ENCODE data around the gene CDC42BPA. TPM values are rescaled to one million over a fixed set of nuclear protein-coding genes. Genes with fewer than 3 reads are reported as not detected.

Gene CDC42BPA
- polyA plus RNA-seq, 1 of the 3 experiments (the other 2 are of a cell fraction), result 6.8 TPM

- Histone ChIP-seq H3K27ac (ENCODE audit: low read depth in 2 of 2, low read length in 1 of 2) (no peak overlapping the region; a peak in 1 of 4 replicates), H3F3A (replicated peaks; ENCODE audit: insufficient read depth) (no peaks in the 10 kb centered on the region), H3K9ac (no peak overlapping the region), H3K4me2 (no peak overlapping the region), H3K27me3 (ENCODE audit: insufficient read depth) (no peaks in the 10 kb centered on the region), H3K9me3 (no peaks in the 10 kb centered on the region), H2AFZ (ENCODE audit: low read depth) (no peak overlapping the region), H3K4me1 (ENCODE audit: control insufficient read depth in 1 of 2, insufficient read depth in 2 of 2, low read depth in 1 of 2, low read length in 1 of 2) (peaks cover 0 to 10% of the 10 kb centered on the region in 2 experiments; a peak in 2 of 4 replicates), H3K9me2 (no peaks in the 10 kb centered on the region), H3K79me2 (ENCODE audit: insufficient read depth) (no peaks in the 10 kb centered on the region), H4K20me1 (ENCODE audit: insufficient read depth) (no peaks in the 10 kb centered on the region), H3K36me3 (replicated peaks in 1 of 2; ENCODE audit: control insufficient read depth in 1 of 2, insufficient read depth in 2 of 2, low read length in 1 of 2) (peaks cover 15 to 34% of the 10 kb centered on the region in 2 experiments), H3K4me3 (ENCODE audit: low read depth in 2 of 2, low read length in 1 of 2) (no peak overlapping the region)
- DNase-seq, result peak; percentile 54
- ChIA-PET CTCF (no interaction called here), POLR2A (interaction anchor here (1.2 kb wide), 1 partner anchor 325 kb away, joined by 3 read pairs; no protein-coding TSS in a partner anchor)
- WGBS (ENCODE audit: low lambda C conversion rate), result 88% methylated on average over 21 of the region's 22 CpGs
- TF ChIP-seq YY1 (IDR thresholded peaks at IDR 0.05; ENCODE audit: low read depth) (no peak), GATA2 (CRISPR knock-in tag; IDR thresholded peaks at IDR 0.05) (peak; percentile 21; the same call in 1 of the 2 replicates), MXI1 (IDR thresholded peaks at IDR 0.05; ENCODE audit: low read depth, low read length) (no peak), USF2 (IDR thresholded peaks at IDR 0.05; ENCODE audit: borderline replicate concordance, low read depth, low read length) (no peak), NFIC (IDR thresholded peaks at IDR 0.05; ENCODE audit: borderline replicate concordance) (no peak)
Measured at GRCh38 chr1:226993814-226994585, 324.3 kb downstream of the CDC42BPA start.

- TF ChIP-seq TCF12 (IDR thresholded peaks at IDR 0.05) (no peak), POLR2AphosphoS5 (IDR thresholded peaks at IDR 0.05; ENCODE audit: low read depth, low read length) (no peak), SIN3A (IDR thresholded peaks at IDR 0.05; ENCODE audit: borderline replicate concordance, low read depth, low read length) (no peak), TEAD4 (IDR thresholded peaks at IDR 0.05; ENCODE audit: borderline replicate concordance, insufficient read depth) (no peak), EZH2phosphoT487 (IDR thresholded peaks at IDR 0.05; ENCODE audit: borderline replicate concordance, low read depth) (no peak), JUND (IDR thresholded peaks at IDR 0.05) (no peak)
- H3K4me3 ChIP-seq (ENCODE audit: low read depth in 2 of 2, low read length in 1 of 2), result no peak overlapping the region
- H3K4me1 ChIP-seq (ENCODE audit: control insufficient read depth in 1 of 2, insufficient read depth in 2 of 2, low read depth in 1 of 2, low read length in 1 of 2), result peaks cover 0 to 10% of the 10 kb centered on the region in 2 experiments; a peak in 2 of 4 replicates
- no peak overlapping the region for H3K9ac ChIP-seq
- CTCF ChIA-PET, result no interaction called here
- no peaks in the 10 kb centered on the region for H4K20me1 ChIP-seq (ENCODE audit: insufficient read depth)
- peaks cover 3 to 55% of the 10 kb centered on the region in 2 experiments for H3K36me3 ChIP-seq (replicated peaks in 1 of 2; ENCODE audit: control insufficient read depth in 1 of 2, insufficient read depth in 2 of 2, low read length in 1 of 2)
- H3K9me3 ChIP-seq, result no peaks in the 10 kb centered on the region
- DNase-seq, result no peak
- no peaks in the 10 kb centered on the region for H3K27me3 ChIP-seq (ENCODE audit: insufficient read depth)
- POLR2A ChIA-PET, result no interaction called here
- H3K9me2 ChIP-seq, result no peaks in the 10 kb centered on the region
- 95% methylated on average over 4 of the region's 4 CpGs for WGBS (ENCODE audit: low lambda C conversion rate)
- no peak overlapping the region for H2AFZ ChIP-seq (ENCODE audit: low read depth)
- H3K4me2 ChIP-seq, result no peak overlapping the region
- no peaks in the 10 kb centered on the region for H3F3A ChIP-seq (replicated peaks; ENCODE audit: insufficient read depth)
- no peaks in the 10 kb centered on the region for H3K79me2 ChIP-seq (ENCODE audit: insufficient read depth)
- no peak overlapping the region for H3K27ac ChIP-seq (ENCODE audit: low read depth in 2 of 2, low read length in 1 of 2)
Measured at GRCh38 chr1:226991920-226992319, 326.4 kb downstream of the CDC42BPA start.
